T-helper 22 cell (primary cell): ENCODE results near the gene PTMS.

ENCODE experiments used
- DNase-seq: peaks from one replicate; pipeline ENCODE4 v3.0.0-alpha.2; 2020; ENCODE audit warnings: low read depth

The PTMS gene

GRCh38 chr12:6771509-6772330 lies 5.6 kb downstream of the PTMS start:
- no peak for DNase-seq

- no peak for DNase-seq
Observed at GRCh38 chr12:6772331-6772695, 6.2 kb downstream of the PTMS start, which contains the start of gene LAG3. TSS of gene LAG3 (plus strand) at chr12:6772520. CDS start at chr12:6772853, 333 bp downstream.

- no peak for DNase-seq
Observed at GRCh38 chr12:6772726-6773589, 6.8 kb downstream of the PTMS start.

DNA sequence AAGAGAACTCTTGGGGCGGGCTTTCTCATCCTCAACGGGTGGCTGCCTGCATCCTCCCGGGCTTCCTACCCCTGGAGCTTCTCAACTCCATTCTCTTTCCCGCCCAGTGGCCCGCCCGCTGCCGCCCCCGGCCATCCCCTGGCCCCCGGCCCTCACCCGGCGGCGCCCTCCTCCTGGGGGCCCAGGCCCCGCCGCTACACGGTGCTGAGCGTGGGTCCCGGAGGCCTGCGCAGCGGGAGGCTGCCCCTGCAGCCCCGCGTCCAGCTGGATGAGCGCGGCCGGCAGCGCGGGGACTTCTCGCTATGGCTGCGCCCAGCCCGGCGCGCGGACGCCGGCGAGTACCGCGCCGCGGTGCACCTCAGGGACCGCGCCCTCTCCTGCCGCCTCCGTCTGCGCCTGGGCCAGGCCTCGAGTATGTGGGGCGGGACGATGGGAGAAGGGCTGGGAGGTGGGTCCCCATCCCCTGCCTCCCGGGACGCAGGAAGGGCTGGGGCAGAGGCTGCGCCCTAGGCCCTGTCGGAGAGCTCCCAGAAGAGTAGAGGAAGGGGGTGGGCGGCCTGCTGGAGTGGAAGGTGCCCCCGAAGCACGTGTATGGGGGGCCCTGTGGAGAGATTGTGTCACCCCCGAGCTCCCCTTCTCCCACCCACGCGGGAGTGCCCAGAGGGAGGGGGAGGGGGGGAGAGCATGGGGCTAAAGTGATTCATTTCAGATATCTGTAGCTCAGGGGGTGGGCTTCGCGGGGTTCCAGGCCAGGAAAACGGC lies 7.6 kb downstream of the PTMS start:
- no peak for DNase-seq

DNA sequence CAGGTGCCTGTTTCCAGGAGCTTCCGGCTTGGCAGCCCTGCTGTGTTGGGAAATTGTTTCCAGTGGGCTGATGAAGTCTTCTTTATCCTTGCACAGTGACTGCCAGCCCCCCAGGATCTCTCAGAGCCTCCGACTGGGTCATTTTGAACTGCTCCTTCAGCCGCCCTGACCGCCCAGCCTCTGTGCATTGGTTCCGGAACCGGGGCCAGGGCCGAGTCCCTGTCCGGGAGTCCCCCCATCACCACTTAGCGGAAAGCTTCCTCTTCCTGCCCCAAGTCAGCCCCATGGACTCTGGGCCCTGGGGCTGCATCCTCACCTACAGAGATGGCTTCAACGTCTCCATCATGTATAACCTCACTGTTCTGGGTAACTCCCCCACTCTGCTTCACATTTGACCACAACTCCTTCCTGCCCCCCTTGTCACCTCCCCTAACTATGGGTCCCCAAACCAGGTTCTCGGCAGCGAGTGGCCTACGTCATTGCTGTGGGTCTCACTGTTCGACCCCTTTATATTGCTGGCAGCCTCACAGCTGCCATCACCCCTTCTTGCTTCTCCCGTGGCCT lies 8.4 kb downstream of the PTMS start:
- DNase-seq = no peak

DNA sequence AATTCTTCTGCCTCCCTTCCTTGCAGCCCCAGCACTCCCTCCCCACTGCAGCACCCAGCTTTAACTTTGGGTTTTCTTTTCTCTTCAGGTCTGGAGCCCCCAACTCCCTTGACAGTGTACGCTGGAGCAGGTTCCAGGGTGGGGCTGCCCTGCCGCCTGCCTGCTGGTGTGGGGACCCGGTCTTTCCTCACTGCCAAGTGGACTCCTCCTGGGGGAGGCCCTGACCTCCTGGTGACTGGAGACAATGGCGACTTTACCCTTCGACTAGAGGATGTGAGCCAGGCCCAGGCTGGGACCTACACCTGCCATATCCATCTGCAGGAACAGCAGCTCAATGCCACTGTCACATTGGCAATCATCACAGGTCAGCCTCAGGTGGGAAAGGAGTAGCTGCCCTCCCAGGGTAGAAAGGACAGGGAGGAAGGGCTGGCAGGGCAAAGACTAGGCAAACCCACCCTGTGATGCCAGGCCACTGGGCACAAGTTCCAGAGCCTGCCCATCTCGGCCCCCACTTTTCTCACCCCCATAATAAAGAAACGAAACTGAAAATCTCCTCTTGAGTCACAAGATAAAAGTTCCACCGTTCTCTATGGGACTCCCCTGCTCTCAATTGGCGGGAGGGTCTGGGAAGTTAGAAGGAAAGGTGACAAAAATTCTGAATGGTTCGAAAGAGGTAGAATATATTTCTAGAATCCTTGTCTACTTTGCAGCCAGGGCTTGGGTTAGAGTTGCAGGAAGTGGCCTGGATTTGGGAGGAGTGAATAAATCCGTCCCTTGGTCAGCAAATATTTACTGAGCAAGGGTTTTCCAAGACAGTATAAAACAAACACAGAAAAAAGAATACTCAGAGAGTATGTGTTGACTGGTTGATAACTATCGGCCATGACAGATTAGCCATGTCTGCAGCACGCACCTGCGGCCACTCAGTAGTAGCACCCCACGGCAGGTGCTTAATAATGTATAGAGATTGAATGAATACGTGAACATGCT lies 9.3 kb downstream of the PTMS start:
- no peak for DNase-seq

DNA sequence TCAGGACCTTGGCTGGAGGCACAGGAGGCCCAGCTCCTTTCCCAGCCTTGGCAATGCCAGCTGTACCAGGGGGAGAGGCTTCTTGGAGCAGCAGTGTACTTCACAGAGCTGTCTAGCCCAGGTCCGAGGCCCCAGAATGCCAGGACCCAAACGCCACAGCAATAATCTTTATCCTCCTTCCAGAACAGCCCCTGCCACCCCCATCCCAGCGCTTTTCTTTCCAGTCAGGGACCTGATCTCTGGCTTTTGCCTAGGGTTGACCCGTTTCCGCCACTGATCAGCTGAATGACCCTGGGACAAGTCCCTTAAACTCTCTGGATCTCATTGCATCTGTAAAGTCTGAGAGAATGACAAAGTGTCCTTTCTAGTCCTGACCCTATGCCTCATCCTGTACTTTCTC lies 11.2 kb downstream of the PTMS start:
- DNase-seq = no peak

GRCh38 chr12:6778217-6778573 lies 12.0 kb downstream of the PTMS start:
- DNase-seq = no peak

DNA sequence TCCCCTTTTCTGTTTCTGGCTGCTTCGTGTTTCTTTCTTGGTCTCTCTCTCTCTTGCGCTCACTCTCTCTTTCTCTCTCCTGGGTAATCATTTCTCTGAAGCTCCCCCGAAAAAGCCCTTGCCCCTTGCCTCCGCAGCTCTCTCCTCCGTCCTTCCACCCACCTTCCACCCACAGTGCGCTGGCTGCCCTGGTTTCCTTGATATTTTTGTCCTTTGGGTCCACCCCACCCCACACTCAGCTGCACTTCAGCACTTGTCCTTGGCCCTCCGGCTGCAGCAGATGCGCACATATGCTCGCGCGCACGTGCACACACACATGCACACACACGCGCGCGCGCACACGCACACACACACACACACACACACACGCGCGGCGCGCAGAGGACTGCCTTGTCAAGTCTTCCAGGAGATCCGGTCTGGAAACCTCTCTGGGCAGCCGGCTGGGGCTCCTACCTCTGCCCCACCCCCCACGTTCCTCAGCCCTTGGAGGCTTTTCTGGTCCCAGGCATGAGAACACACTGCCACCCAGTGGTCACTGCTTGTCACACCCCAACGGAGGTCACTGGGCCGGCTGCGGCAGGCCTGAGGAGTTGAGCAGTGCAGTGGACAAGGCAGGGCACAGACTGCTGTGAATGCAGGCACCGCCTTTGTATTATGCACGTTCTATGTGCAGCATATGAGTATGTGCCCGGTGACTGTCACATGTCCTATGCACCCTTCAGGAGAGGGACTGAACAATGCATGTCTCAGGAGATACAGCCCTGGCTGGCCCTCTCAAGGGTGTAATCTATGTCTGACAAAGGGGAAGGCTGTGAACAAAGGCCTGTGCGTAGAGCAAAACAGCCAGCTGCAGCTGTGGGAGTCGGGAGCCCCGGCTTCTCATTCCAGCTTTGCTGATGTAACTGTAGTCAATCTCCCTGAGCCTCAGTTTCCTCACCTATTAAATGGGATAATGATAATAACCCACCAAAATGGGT lies 12.7 kb downstream of the PTMS start:
- DNase-seq = peak; percentile 72

GRCh38 chr12:6779708-6780432 lies 13.7 kb downstream of the PTMS start:
- DNase-seq = no peak

- no peak for DNase-seq
Observed at GRCh38 chr12:6780573-6780972, 14.4 kb downstream of the PTMS start.

- DNase-seq = no peak
Observed at GRCh38 chr12:6782119-6782518, 16.0 kb downstream of the PTMS start.

DNA sequence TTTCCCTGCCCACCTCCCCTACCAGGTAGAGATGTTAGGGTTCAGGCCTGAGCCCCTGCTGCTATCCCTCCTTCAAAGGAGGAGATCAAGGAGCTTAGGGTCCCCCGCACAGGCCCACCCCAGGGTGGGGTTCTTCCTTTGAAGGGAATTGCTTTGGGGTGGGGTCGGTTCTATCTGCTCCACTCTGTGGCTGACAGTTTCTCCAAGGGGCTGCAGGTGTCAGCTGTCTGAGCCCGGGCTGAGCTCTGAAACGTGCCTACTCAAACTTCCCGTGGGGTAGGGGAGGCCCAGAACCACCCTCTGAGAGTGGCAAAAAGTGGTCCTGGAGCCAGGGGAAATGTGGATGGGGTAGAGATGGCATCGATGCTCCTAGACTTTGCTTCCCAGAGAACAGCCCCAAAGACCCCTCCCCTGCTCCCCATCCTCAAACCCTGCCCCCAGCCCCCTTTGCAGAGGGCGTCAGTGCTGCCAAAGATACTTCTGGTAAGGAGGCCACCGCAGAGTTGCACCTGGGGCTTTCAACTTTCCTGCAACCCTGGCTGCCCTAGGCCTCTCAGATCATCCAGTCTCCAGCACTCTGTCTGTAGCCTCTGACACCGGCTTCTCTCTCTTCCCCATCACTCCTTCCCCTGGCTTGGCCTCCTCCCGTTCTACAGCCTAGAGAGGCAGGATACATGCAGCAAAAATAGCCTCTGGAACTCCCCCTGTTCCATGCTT lies 16.8 kb downstream of the PTMS start:
- DNase-seq = no peak

DNA sequence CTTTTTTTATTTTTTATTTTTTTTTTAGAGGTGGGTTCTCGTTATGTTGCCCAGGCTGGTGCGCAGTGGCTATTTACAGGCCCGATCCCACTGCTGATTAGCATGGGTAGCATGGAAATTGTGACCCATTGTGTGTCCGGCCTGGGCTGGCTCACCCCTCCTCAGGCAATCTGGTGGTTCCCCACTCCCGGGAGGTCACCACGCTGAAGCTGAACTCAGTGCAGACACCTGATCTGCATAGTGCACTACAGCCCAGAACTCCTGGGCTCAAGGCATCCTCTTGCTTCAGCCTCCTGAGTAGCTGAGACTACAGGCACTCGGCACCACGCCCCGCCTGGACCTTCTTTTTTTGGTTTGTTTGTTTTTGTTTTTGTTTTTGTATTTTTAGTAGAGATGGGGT lies 17.7 kb downstream of the PTMS start:
- no peak for DNase-seq

GRCh38 chr12:6784296-6784695 lies 18.1 kb downstream of the PTMS start:
- DNase-seq = no peak

DNA sequence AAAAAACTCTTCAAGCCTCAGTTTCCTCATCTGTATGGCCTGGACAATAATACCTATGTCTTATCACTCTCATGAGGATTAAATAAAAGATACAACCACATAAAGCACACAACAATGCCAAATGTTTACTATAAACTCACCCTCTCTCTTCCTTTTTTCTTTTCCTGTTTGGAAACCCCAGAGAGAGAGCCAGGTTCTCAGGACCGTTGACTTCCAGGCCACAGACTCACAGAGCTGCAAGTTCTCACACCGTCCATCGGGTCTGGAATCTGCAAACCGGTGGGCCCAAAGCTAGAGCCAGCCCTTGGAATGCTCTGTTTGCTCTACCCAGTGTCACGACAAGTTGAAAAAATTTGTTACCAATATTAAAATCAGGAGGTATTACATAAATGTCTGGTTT lies 18.6 kb downstream of the PTMS start:
- DNase-seq = no peak

DNA sequence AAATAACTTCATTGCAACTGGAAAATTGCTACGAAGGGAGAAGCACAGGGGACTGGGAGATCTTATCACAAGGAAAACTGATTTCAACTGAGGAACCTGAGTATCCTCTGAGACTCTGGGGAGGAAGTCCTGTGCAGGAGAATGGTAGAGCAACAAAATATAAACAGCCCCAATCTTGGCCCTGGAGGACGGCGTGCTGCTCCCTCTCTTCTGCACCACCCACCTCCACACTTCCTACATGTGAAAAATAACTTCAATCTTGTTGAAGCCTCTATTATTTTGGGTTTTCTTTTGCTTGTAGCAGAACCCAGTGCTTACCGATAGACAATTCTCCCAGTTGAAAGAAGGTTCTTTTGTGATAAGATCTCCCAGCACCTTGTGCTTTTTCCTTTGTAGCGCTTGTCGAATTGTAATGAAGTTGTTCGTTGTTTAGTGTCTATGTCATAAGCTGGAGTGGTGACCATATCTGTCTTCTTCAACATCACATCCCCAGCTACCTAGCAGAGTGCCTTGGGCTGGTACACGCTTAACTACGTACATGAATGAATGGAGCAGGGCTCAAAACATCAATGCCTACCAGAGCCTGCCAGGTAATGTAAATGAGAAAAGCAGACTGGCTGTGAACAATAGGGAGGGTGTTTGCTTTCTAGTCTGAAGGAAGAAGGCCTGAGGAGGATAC lies 20.4 kb downstream of the PTMS start:
- DNase-seq = no peak

- DNase-seq = no peak
Observed at GRCh38 chr12:6787309-6787708, 21.1 kb downstream of the PTMS start.
